OCI-LY3 (cell line): ENCODE results near the gene USF3.

Experiments used
- H2AFZ ChIP-seq: fragments of 200-600, 300-600 bp; shearing (Covaris generic); 2 replicates; pipeline ENCODE4 v1.6.0; 2014; ENCODE audit warnings: antibody characterized with exemption, low read depth, low read length
- H3K27ac ChIP-seq: fragments of 200-600, 300-600 bp; sonication (generic); 2 replicates; pipeline ENCODE4 v1.5.1; 2014; ENCODE audit warnings: mild to moderate bottlenecking, low read length, moderate library complexity, mixed read lengths
- H3K27me3 ChIP-seq: fragments of 200-600, 300-600 bp; sonication (generic); 2 replicates; pipeline ENCODE4 v1.6.1; 2014; ENCODE audit warnings: low read depth, low read length, mixed read lengths
- H3K36me3 ChIP-seq: fragments of 200-600, 300-600 bp; sonication (generic); replicated peaks from 2 replicates; pipeline ENCODE3; 2014; ENCODE audit warnings: low read depth, low read length, mixed read lengths
- H3K4me1 ChIP-seq: fragments of 300-600, 200-600 bp; sonication (generic); 2 replicates; pipeline ENCODE4 v1.6.1; 2014; ENCODE audit warnings: low read length, mixed read lengths
- H3K4me2 ChIP-seq: fragments of 200-600, 300-600 bp; sonication (generic); 2 replicates; pipeline ENCODE4 v1.6.1; 2014; ENCODE audit warnings: low read length, mixed read lengths
- H3K4me3 ChIP-seq: fragments of 300-600, 200-600 bp; sonication (generic); 2 replicates; pipeline ENCODE4 v1.5.1; 2014; ENCODE audit warnings: antibody characterized with exemption, mild to moderate bottlenecking, low read length, moderate library complexity
- H3K79me2 ChIP-seq: fragments of 300-600, 200-600 bp; shearing (Covaris generic); 2 replicates; pipeline ENCODE4 v1.6.1; 2014; ENCODE audit warnings: mild to moderate bottlenecking, low read length, mixed read lengths
- H3K9ac ChIP-seq: fragments of 300-600, 200-600 bp; shearing (Covaris generic); 2 replicates; pipeline ENCODE4 v1.6.0; 2014; ENCODE audit warnings: mild to moderate bottlenecking, low read length, moderate library complexity
- H3K9me3 ChIP-seq: fragments of 200-600, 300-600 bp; shearing (Covaris generic); 2 replicates; pipeline ENCODE4 v1.6.1; 2014; ENCODE audit warnings: low read length, mixed read lengths; ENCODE audit not compliant: insufficient read depth
- H4K20me1 ChIP-seq: fragments of 200-600, 300-600 bp; sonication (generic); 2 replicates; pipeline ENCODE4 v1.6.1; 2016; ENCODE audit warnings: low read length, mixed read lengths; ENCODE audit not compliant: insufficient read depth
- EZH2phosphoT487 ChIP-seq: fragments of 200-600 bp; shearing (Covaris generic); IDR thresholded peaks from 2 replicates; pipeline ENCODE4 v1.6.1; 2018; ENCODE audit warnings: antibody characterized with exemption, mixed run types, low read depth
- TF ChIP-seq, protein P1 (sequence below): fragments of 200-600, 300-600 bp; sonication (generic); IDR thresholded peaks from 2 replicates; pipeline ENCODE4 v1.5.1; 2014; ENCODE audit warnings: antibody characterized with exemption, low read length, low read depth

The USF3 gene

DNA sequence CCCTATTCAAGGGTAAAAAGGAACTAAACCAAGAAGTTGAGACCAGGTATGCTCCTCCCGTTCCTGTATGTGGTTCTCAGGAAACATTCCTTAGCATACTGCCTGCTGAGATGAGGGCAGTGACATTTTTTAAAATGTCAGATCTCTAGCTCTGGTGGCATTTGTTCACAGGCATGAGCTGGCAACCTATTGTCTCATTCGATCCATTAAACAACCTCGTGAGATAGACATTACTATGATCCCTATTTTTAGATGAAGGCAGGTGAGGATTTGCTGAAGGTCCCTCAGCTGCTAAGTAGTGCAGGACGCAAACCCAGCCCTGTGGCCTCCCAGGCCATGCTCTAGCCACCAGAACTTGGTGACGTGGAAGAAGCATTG lies 89.2 kb downstream of the USF3 start:
- H3K9me3 ChIP-seq, result no peaks in the 10 kb centered on the region
- no peaks in the 10 kb centered on the region; the same call in 1 of the 2 replicates for H4K20me1 ChIP-seq
- no peak overlapping the region; the same call in 1 of the 2 replicates for H3K9ac ChIP-seq
- peak overlapping the region; percentile 20; the same call in 1 of the 2 replicates for H2AFZ ChIP-seq
- H3K4me3 ChIP-seq, result peak overlapping the region; percentile 55
- peak overlapping the region; percentile 49 for H3K27ac ChIP-seq
- H3K4me2 ChIP-seq, result peak overlapping the region; percentile 82
- no peaks in the 10 kb centered on the region for H3K36me3 ChIP-seq
- H3K27me3 ChIP-seq, result 0 out of 2 replicates have a peak, but pooled peaks cover 6% of the 10 kb centered on the region
- TF ChIP-seq EZH2phosphoT487, result no peak
- TF ChIP-seq, protein P1, sequence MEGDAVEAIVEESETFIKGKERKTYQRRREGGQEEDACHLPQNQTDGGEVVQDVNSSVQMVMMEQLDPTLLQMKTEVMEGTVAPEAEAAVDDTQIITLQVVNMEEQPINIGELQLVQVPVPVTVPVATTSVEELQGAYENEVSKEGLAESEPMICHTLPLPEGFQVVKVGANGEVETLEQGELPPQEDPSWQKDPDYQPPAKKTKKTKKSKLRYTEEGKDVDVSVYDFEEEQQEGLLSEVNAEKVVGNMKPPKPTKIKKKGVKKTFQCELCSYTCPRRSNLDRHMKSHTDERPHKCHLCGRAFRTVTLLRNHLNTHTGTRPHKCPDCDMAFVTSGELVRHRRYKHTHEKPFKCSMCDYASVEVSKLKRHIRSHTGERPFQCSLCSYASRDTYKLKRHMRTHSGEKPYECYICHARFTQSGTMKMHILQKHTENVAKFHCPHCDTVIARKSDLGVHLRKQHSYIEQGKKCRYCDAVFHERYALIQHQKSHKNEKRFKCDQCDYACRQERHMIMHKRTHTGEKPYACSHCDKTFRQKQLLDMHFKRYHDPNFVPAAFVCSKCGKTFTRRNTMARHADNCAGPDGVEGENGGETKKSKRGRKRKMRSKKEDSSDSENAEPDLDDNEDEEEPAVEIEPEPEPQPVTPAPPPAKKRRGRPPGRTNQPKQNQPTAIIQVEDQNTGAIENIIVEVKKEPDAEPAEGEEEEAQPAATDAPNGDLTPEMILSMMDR, result no peak
- peaks cover 20% of the 10 kb centered on the region for H3K4me1 ChIP-seq
- H3K79me2 ChIP-seq, result no peaks in the 10 kb centered on the region

DNA sequence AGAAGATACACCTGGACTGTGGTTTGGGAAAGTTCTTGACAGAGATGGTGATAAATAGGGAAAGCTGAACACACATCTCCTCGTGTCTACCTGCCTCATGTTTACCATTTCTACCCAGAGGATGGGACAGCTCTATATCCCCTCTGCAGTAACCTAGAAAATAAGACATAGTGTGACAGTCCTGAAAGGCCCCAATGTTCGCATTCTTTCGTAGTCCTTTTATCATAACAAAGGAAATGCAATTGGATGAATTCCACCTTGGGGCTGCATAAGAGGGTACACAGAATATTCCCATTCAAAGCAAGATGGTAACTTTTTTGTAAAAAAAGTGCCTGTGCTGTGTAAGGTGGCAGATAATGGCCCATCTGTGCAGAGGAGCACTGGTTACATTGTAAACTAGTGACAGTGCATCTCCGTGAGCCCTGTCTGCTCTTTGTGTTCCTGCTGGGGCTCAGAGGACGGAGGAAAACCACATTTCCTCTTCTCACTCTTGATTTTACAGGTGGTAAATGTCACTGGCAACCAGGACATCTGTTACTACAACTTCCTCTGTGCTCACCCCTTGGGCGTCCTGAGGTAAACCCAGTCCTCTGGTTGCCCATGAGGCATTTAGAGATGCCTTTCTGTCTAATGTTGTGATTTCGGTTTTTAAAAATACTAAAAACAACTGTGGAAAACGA lies 89.8 kb downstream of the USF3 start:
- TF ChIP-seq EZH2phosphoT487, result no peak
- Histone ChIP-seq H3K9ac (no peak overlapping the region; the same call in 1 of the 2 replicates), H3K27ac (peak overlapping the region; percentile 49), H3K36me3 (no peaks in the 10 kb centered on the region), H3K27me3 (0 out of 2 replicates have a peak, but pooled peaks cover 6% of the 10 kb centered on the region), H3K4me2 (peak overlapping the region; percentile 82), H3K79me2 (no peaks in the 10 kb centered on the region), H4K20me1 (no peaks in the 10 kb centered on the region; the same call in 1 of the 2 replicates), H3K9me3 (no peaks in the 10 kb centered on the region), H2AFZ (no peak overlapping the region; the same call in 1 of the 2 replicates), H3K4me1 (peaks cover 20% of the 10 kb centered on the region), H3K4me3 (peak overlapping the region; percentile 55)

DNA sequence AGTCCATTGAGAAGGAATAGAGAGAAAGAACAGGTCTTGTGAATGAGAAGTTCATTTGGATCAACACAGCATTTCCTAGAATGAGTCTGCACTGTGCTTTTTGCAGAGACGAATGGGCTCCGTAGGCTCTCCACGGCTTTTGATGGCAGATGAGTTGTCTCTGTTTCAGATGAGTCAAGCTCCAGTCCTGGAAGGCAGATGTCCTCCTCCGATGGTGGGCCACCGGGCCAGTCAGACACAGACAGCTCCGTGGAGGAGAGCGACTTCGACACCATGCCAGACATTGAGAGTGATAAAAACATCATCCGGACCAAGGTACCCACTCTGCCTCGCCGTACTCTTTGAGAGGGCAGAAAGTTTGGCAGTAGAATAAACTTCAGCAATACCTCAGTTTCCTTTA lies 93.6 kb downstream of the USF3 start:
- Histone ChIP-seq H3K27me3 (0 out of 2 replicates have a peak, but pooled peaks cover 6% of the 10 kb centered on the region), H3K36me3 (no peaks in the 10 kb centered on the region), H3K9me3 (no peaks in the 10 kb centered on the region), H2AFZ (no peak overlapping the region), H3K27ac (no peak overlapping the region), H3K4me3 (no peak overlapping the region), H3K79me2 (no peaks in the 10 kb centered on the region), H3K9ac (no peak overlapping the region), H3K4me2 (no peak overlapping the region), H4K20me1 (no peaks in the 10 kb centered on the region; the same call in 1 of the 2 replicates), H3K4me1 (peaks cover 19% of the 10 kb centered on the region)
- TF ChIP-seq, protein P1, result no peak
- no peak for TF ChIP-seq EZH2phosphoT487

DNA sequence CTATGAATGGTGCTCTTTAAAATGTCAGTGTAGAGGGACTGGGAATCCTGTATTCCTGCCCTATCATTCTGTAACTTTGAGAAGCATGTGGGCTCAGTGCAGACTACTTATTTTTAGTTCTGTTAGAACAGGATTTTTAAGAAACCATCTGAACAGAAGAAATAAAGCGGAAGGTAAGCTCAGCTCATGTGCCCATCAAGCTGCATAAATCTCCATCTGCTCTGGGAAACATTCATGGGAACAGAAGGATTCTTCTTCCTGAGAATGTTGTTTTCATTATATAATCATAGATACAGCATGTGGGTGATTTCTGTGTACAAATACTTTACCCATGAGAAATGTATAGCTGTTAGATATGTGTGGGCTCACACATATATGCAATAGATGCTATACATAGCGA lies 94.2 kb downstream of the USF3 start:
- H3K79me2 ChIP-seq, result no peaks in the 10 kb centered on the region
- H3K4me1 ChIP-seq, result peaks cover 14% of the 10 kb centered on the region
- no peak overlapping the region for H3K27ac ChIP-seq

More for the DNA sequence above, 94.2 kb downstream of the USF3 start:
- Histone ChIP-seq H3K36me3 (no peaks in the 10 kb centered on the region), H3K4me2 (no peak overlapping the region), H2AFZ (no peak overlapping the region), H4K20me1 (no peaks in the 10 kb centered on the region; the same call in 1 of the 2 replicates), H3K4me3 (no peak overlapping the region), H3K9me3 (no peaks in the 10 kb centered on the region), H3K9ac (no peak overlapping the region), H3K27me3 (0 out of 2 replicates have a peak, but pooled peaks cover 6% of the 10 kb centered on the region)
- TF ChIP-seq, protein P1, result no peak
- TF ChIP-seq EZH2phosphoT487, result no peak
